Gastroesophageal sphincter (tissue), 4 donors: ENCODE results near the gene MRPL12. TPM values are rescaled to one million over a fixed set of nuclear protein-coding genes. Genes with fewer than 3 reads are reported as not detected.

ENCODE experiments used
- ATAC-seq: fragments of 150-250 bp; one replicate; pipeline ENCODE4 v1.9.1; 2016; ENCODE audit warnings: mild to moderate bottlenecking, moderate library complexity
- H3K27ac ChIP-seq, 4 donors: fragments of 200-600 bp; sonication (generic) in 3 of 4; 1 replicate in 3 of 4; 2 replicates in 1 of 4; pipeline ENCODE4 v1.5.1; 2016 to 2019
- H3K27me3 ChIP-seq: fragments of 200-600 bp; sonication (generic); one replicate; pipeline ENCODE4 v1.5.1; 2019
- H3K36me3 ChIP-seq, 2 donors: fragments of 200-600 bp; sonication (generic); one replicate each; pipeline ENCODE4 v1.5.1; 2019; ENCODE audit warnings: control low read depth in 1 of 2
- H3K4me1 ChIP-seq, 3 donors: fragments of 200-600 bp; sonication (generic); 1 replicate in 2 of 3; 2 replicates in 1 of 3; pipeline ENCODE4 v1.5.1; 2016 to 2019; ENCODE audit warnings: control low read depth in 2 of 3
- H3K4me3 ChIP-seq, 2 donors: fragments of 200-600 bp; sonication (generic); one replicate each; pipeline ENCODE4 v1.5.1; 2019; ENCODE audit warnings: mild to moderate bottlenecking in 1 of 2, moderate library complexity in 1 of 2
- H3K9me3 ChIP-seq, 3 donors: fragments of 200-600 bp; sonication (generic); one replicate each; pipeline ENCODE4 v1.5.1; 2017 to 2019; ENCODE audit warnings: control low read depth in 2 of 3
- CTCF ChIP-seq, 4 experiments: fragments of 200-600 bp in 2 of 4; fragments of 450-650 bp in 2 of 4; sonication (generic) in 1 of 4; IDR thresholded peaks; one replicate each; pipeline ENCODE4 v1.5.1; 2017 to 2019; ENCODE audit warnings: antibody characterized with exemption in 4 of 4, mild to moderate bottlenecking in 2 of 4, moderate library complexity in 2 of 4
- EP300 ChIP-seq: sonication (generic); formaldehyde crosslinking; IDR thresholded peaks from one replicate; pipeline ENCODE4 v1.6.1; 2017; ENCODE audit warnings: antibody characterized with exemption, mild to moderate bottlenecking
- POLR2A ChIP-seq, 2 donors: fragments of 450-650 bp; IDR thresholded peaks; one replicate each; pipeline ENCODE4 v1.6.1; 2017; ENCODE audit warnings: antibody characterized with exemption in 2 of 2, mild to moderate bottlenecking in 2 of 2, moderate library complexity in 1 of 2
- POLR2AphosphoS5 ChIP-seq: sonication (generic); formaldehyde crosslinking; IDR thresholded peaks from one replicate; pipeline ENCODE4 v1.6.1; 2017; ENCODE audit warnings: antibody characterized with exemption
- WGBS, 2 donors: methylation state at CpG; one replicate each; pipeline ENCODE4 v1.1.5; 2018; ENCODE audit warnings: low coverage in 1 of 2; 5-methylcytosine and 5-hydroxymethylcytosine counted together
- total RNA-seq, 4 donors: library from RNA; depleted of rRNA; stranded (reverse); fragments of >200 nt; gene quantifications; one replicate each; pipeline ENCODE4 v1.1.0, GENCODE V29; 2016

Gene MRPL12
- total RNA-seq, 4 donors from 2014 or later, result 27.5 to 42.9 (median 29.3) TPM

DNA sequence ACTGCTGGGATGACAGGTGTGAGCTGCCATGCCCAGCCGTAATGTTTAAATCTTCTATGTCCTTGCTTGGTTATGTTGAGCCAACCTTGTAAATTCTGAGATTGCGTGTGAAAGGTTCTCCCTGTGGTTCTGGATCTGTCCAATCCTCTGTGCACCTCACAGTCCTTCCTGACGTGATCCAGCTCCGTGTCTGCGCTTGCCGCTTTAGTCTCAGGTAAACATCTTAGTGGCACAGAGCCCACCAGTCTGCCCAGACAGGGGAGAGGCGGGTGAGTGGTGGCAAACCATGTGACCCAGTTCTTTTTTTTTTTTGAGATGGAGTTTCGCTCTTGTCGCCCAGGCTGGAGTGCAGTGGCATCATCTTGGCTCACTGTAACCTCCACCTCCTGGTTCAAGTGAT lies 22.8 kb downstream of the MRPL12 start:
- H3K27me3 ChIP-seq, result peaks cover 83% of the 10 kb centered on the region
- WGBS, 2 donors, result 29 to 60% methylated on average over 5 to 9 of the region's 9 CpGs

GRCh38 chr17:81727324-81728031 lies 24.3 kb downstream of the MRPL12 start:
- Histone ChIP-seq H3K4me3 (no peak overlapping the region), H3K9me3 (no peaks in the 10 kb centered on the region), H3K27ac (no peak overlapping the region), H3K27me3 (peaks cover 90% of the 10 kb centered on the region), H3K36me3 (no peaks in the 10 kb centered on the region), H3K4me1 (peaks cover 0 to 15% (median 5%) of the 10 kb centered on the region in 3 donors)
- TF ChIP-seq EP300, result no peak
- TF ChIP-seq POLR2AphosphoS5, result no peak
- TF ChIP-seq CTCF (IDR thresholded peaks at IDR 0.05), result no peak
- TF ChIP-seq POLR2A (IDR thresholded peaks at IDR 0.05), result no peak
- ATAC-seq, result no peak
- 92 to 96% methylated on average over 11 of the region's 23 CpGs for WGBS, 2 donors

More for the DNA sequence above, 22.8 kb downstream of the MRPL12 start:
- no peak for ATAC-seq
- Histone ChIP-seq H3K36me3 (no peaks in the 10 kb centered on the region), H3K27ac (no peak overlapping the region), H3K9me3 (no peaks in the 10 kb centered on the region), H3K4me3 (no peak overlapping the region), H3K4me1 (peaks cover 0 to 21% (median 5%) of the 10 kb centered on the region in 3 donors)
- TF ChIP-seq POLR2AphosphoS5 (no peak), CTCF (IDR thresholded peaks at IDR 0.05) (no peak), POLR2A (IDR thresholded peaks at IDR 0.05) (no peak), EP300 (no peak)

DNA sequence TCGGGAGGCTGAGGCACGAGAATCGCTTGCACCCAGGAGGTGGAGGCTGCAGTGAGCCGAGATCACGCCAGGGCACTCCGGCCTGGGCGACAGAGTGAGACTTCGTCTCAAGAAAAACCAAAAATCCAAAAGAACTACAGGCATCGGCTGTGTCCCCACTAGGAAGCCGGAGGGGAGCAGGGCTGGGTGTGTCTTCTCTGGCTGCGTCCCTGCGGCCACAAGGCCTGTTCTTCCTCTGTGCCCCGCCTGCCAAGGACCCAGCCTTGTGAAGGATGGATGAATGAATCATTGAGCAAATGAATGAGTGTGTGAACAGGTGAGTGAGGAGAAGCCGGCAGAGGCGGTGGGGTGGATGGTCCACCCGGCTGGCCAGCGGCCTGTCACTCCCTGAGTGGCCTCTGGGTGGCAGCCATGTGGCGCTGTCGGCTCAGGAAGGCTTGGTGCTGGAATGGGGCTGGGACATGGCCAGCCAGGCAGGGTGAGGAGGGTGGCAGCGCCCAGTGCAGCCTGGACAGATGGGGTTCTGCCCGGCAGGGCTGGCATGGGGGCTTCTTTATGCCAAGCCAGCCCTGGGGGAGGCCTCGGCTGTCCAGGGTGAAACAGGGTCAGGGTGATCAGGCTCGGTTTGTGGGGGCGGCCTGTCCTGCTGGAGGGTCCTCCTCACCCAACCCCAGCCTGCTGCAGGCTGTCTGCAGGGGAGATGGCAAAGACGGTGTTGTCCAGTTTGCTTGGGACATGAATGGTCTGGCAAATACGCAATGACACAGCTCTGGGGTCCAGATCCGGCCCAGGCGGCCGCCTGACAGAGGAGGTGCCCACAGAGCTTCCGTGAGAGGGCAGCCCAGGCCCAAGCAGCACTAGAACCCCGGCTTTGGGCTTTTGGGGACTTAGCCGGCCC lies 30.6 kb downstream of the MRPL12 start:
- WGBS, 2 donors, result 26% methylated on average over 14 of the region's 32 CpGs; no CpG with 5 or more reads in 1 of the 2 donors
- TF ChIP-seq CTCF (IDR thresholded peaks at IDR 0.05) (peak in 3 of 4 experiments; percentile 83 to 92 (median 90)), POLR2A (IDR thresholded peaks at IDR 0.05) (no peak), EP300 (no peak)
- peaks cover 97% of the 10 kb centered on the region for H3K27me3 ChIP-seq
- no peak overlapping the region for H3K4me3 ChIP-seq
- no peak overlapping the region for H3K27ac ChIP-seq
- H3K4me1 ChIP-seq, result peaks cover 0 to 9% (median 0%) of the 10 kb centered on the region in 3 donors
- peak; percentile 88 for ATAC-seq
- H3K9me3 ChIP-seq, result no peaks in the 10 kb centered on the region
- H3K36me3 ChIP-seq, result no peaks in the 10 kb centered on the region

GRCh38 chr17:81734405-81735263 lies 31.5 kb downstream of the MRPL12 start:
- WGBS, 2 donors, result 86% methylated on average over 5 of the region's 35 CpGs; no CpG with 5 or more reads in 1 of the 2 donors
- no peak for ATAC-seq
- peaks cover 91% of the 10 kb centered on the region for H3K27me3 ChIP-seq

More at GRCh38 chr17:81734405-81735263, 31.5 kb downstream of the MRPL12 start:
- no peak for TF ChIP-seq EP300
- TF ChIP-seq POLR2AphosphoS5, result no peak
- no peak for TF ChIP-seq POLR2A (IDR thresholded peaks at IDR 0.05)
- Histone ChIP-seq H3K36me3 (no peaks in the 10 kb centered on the region), H3K9me3 (no peaks in the 10 kb centered on the region), H3K4me1 (peaks cover 0 to 9% (median 0%) of the 10 kb centered on the region in 3 donors), H3K4me3 (no peak overlapping the region), H3K27ac (no peak overlapping the region)
